ENCODE measurements around the gene SARDH. TPM values are rescaled to one million over a fixed set of nuclear protein-coding genes. Genes with fewer than 3 reads are reported as not detected.

Gene SARDH
- total and polyA plus RNA-seq, 8 donors, result 8.9 to 43.3 (median 20.5) TPM

- no peak for TF ChIP-seq CTCF (IDR thresholded peaks at IDR 0.05)
- H3K4me3 ChIP-seq, result no peak overlapping the region
- H3K9me3 ChIP-seq, result no peaks in the 10 kb centered on the region
- FAIRE-seq (no peak), DNase-seq (no peak), ATAC-seq (no peak)
- H3K4me1 ChIP-seq, result no peaks in the 10 kb centered on the region
- intact Hi-C loops (cut with DNase I), result no loop called here
- no peaks in the 10 kb centered on the region for H3K27me3 ChIP-seq
- H3K36me3 ChIP-seq, result no peaks in the 10 kb centered on the region
- H3K27ac ChIP-seq, result no peak overlapping the region
- 58 to 72% methylated on average over 10 of the region's 10 CpGs for WGBS, 2 donors
Observed at GRCh38 chr9:133645021-133645765, 93.0 kb downstream of the SARDH start.

- Histone ChIP-seq H3K9me3 (no peaks in the 10 kb centered on the region), H3K36me3 (no peaks in the 10 kb centered on the region), H3K4me3 (no peak overlapping the region), H3K4me1 (no peaks in the 10 kb centered on the region), H3K27me3 (no peaks in the 10 kb centered on the region), H3K27ac (no peak overlapping the region)
- peak in 1 of 6 donors; percentile 43 for DNase-seq
- intact Hi-C loops (cut with DNase I), result no loop called here
- no peak for ATAC-seq
- no peak for TF ChIP-seq CTCF (IDR thresholded peaks at IDR 0.05)
- FAIRE-seq, result no peak
- 74 to 79% methylated on average over 23 of the region's 23 CpGs for WGBS, 2 donors
Observed at GRCh38 chr9:133643978-133644760, 94.0 kb downstream of the SARDH start.

- ATAC-seq (no peak), DNase-seq (peak in 1 of 6 donors; percentile 51), FAIRE-seq (no peak)
- no peak for TF ChIP-seq CTCF (IDR thresholded peaks at IDR 0.05)
- Histone ChIP-seq H3K4me1 (no peaks in the 10 kb centered on the region), H3K9me3 (no peaks in the 10 kb centered on the region), H3K27ac (no peak overlapping the region), H3K27me3 (no peaks in the 10 kb centered on the region), H3K4me3 (no peak overlapping the region), H3K36me3 (no peaks in the 10 kb centered on the region)
- 84 to 89% methylated on average over 18 to 20 of the region's 20 CpGs for WGBS, 2 donors
- intact Hi-C loops (cut with DNase I), result no loop called here
Observed at GRCh38 chr9:133643362-133643755, 94.8 kb downstream of the SARDH start.

GRCh38 chr9:133642708-133643361, 95.3 kb downstream of the SARDH start:
- no peaks in the 10 kb centered on the region for H3K36me3 ChIP-seq
- FAIRE-seq (no peak), DNase-seq (no peak), ATAC-seq (no peak)
- no peak overlapping the region for H3K27ac ChIP-seq
- H3K27me3 ChIP-seq, result no peaks in the 10 kb centered on the region
- no peak for TF ChIP-seq CTCF (IDR thresholded peaks at IDR 0.05)
- no peaks in the 10 kb centered on the region for H3K9me3 ChIP-seq
- 74 to 79% methylated on average over 15 to 16 of the region's 16 CpGs for WGBS, 2 donors
- intact Hi-C loops (cut with DNase I), result no loop called here
- H3K4me1 ChIP-seq, result no peaks in the 10 kb centered on the region
- no peak overlapping the region for H3K4me3 ChIP-seq

Data from pancreas (tissue), 10 donors.